ENCODE results near the gene RABL3. TPM values are rescaled to one million over a fixed set of nuclear protein-coding genes. Genes with fewer than 3 reads are reported as not detected.

The RABL3 gene
- polyA plus RNA-seq, 1 of the 3 experiments (the other 2 are of a cell fraction): 2.2 TPM

DNA sequence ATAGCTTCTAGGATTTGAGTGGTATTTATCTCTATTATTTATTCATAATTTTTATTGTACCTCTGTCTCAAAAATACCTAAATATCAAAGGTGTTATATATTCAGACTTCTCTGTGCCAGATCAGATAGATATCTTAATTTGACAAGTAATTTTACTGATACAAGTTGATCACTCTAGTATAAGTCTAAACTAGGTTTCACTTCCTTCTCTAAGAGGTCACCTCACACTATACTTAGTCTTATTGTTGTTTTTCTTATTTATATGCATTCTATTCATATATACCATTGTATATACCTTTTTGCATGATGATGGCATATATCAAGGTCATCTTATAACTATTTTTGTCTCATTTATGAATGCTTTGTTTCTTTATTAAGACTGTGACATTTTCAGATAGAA, 33.9 kb downstream of the RABL3 start:
- ChIA-PET CTCF (no interaction called here), POLR2A (no interaction called here)
- TF ChIP-seq, protein P1, sequence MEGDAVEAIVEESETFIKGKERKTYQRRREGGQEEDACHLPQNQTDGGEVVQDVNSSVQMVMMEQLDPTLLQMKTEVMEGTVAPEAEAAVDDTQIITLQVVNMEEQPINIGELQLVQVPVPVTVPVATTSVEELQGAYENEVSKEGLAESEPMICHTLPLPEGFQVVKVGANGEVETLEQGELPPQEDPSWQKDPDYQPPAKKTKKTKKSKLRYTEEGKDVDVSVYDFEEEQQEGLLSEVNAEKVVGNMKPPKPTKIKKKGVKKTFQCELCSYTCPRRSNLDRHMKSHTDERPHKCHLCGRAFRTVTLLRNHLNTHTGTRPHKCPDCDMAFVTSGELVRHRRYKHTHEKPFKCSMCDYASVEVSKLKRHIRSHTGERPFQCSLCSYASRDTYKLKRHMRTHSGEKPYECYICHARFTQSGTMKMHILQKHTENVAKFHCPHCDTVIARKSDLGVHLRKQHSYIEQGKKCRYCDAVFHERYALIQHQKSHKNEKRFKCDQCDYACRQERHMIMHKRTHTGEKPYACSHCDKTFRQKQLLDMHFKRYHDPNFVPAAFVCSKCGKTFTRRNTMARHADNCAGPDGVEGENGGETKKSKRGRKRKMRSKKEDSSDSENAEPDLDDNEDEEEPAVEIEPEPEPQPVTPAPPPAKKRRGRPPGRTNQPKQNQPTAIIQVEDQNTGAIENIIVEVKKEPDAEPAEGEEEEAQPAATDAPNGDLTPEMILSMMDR (IDR thresholded peaks at IDR 0.05): no peak
- no peak for TF ChIP-seq FOXJ3 (CRISPR knock-in tag; IDR thresholded peaks at IDR 0.05)
- TF ChIP-seq MXI1 (IDR thresholded peaks at IDR 0.05; ENCODE audit: low read depth, low read length): no peak
- Histone ChIP-seq H3K27ac (ENCODE audit: low read depth in 2 of 2, low read length in 1 of 2) (no peak overlapping the region), H3K9me2 (no peaks in the 10 kb centered on the region), H3K9ac (no peak overlapping the region), H3K27me3 (ENCODE audit: insufficient read depth) (no peaks in the 10 kb centered on the region), H2AFZ (ENCODE audit: low read depth) (no peak overlapping the region), H3K4me3 (ENCODE audit: low read depth in 2 of 2, low read length in 1 of 2) (no peak overlapping the region), H4K20me1 (ENCODE audit: insufficient read depth) (no peaks in the 10 kb centered on the region), H3K4me2 (no peak overlapping the region), H3K79me2 (ENCODE audit: insufficient read depth) (no peaks in the 10 kb centered on the region), H3K4me1 (ENCODE audit: control insufficient read depth in 1 of 2, insufficient read depth in 2 of 2, low read depth in 1 of 2, low read length in 1 of 2) (no peaks in the 10 kb centered on the region), H3K36me3 (replicated peaks in 1 of 2; ENCODE audit: control insufficient read depth in 1 of 2, insufficient read depth in 2 of 2, low read length in 1 of 2) (peaks cover 17 to 18% of the 10 kb centered on the region in 2 experiments), H3F3A (replicated peaks; ENCODE audit: insufficient read depth) (no peaks in the 10 kb centered on the region), H3K9me3 (0 out of 2 replicates have a peak, but pooled peaks cover 4% of the 10 kb centered on the region)
- no peak for DNase-seq

DNA sequence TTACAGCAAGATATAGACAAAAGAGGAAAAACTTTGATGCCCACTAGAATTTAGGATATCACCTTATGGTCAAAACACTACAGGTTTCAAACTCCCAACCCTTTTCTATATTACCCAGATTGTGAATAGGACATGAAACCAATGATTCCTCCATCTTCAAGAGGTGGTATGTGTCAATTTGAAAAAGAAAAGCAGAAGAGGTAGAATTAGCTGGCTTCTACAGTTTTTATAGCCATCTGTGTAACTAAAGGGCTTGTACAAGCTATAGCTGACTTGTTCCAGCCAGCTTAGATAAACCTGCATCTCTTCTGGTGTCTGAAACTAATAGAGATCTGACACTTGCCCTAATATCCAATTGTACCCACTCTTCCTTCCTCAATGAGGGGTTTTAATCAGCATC, 35.4 kb downstream of the RABL3 start:
- no peaks in the 10 kb centered on the region for H3K4me1 ChIP-seq (ENCODE audit: control insufficient read depth in 1 of 2, insufficient read depth in 2 of 2, low read depth in 1 of 2, low read length in 1 of 2)
- H3K36me3 ChIP-seq (replicated peaks in 1 of 2; ENCODE audit: control insufficient read depth in 1 of 2, insufficient read depth in 2 of 2, low read length in 1 of 2): peaks cover 17 to 25% of the 10 kb centered on the region in 2 experiments
- H3K9me2 ChIP-seq: no peaks in the 10 kb centered on the region
- H3K9ac ChIP-seq: no peak overlapping the region
- POLR2A ChIA-PET: no interaction called here
- H3K79me2 ChIP-seq (ENCODE audit: insufficient read depth): no peaks in the 10 kb centered on the region; the same call in 1 of the 2 replicates
- no peaks in the 10 kb centered on the region for H3F3A ChIP-seq (replicated peaks; ENCODE audit: insufficient read depth)
- no peak for TF ChIP-seq RFX5 (IDR thresholded peaks at IDR 0.05; ENCODE audit: low read length)
- TF ChIP-seq TAF1 (IDR thresholded peaks at IDR 0.05; ENCODE audit: borderline replicate concordance, low read depth, low read length): no peak
- no peak for TF ChIP-seq GABPA (IDR thresholded peaks at IDR 0.05; ENCODE audit: low read depth)
- no peak for TF ChIP-seq FOXM1 (IDR thresholded peaks at IDR 0.05; ENCODE audit: low read depth)
- TF ChIP-seq, protein P2, sequence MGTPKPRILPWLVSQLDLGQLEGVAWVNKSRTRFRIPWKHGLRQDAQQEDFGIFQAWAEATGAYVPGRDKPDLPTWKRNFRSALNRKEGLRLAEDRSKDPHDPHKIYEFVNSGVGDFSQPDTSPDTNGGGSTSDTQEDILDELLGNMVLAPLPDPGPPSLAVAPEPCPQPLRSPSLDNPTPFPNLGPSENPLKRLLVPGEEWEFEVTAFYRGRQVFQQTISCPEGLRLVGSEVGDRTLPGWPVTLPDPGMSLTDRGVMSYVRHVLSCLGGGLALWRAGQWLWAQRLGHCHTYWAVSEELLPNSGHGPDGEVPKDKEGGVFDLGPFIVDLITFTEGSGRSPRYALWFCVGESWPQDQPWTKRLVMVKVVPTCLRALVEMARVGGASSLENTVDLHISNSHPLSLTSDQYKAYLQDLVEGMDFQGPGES (IDR thresholded peaks at IDR 0.05; ENCODE audit: low read depth, low read length): no peak
- no peak for TF ChIP-seq SMC3 (IDR thresholded peaks at IDR 0.05; ENCODE audit: low read depth, low read length)
- TF ChIP-seq, protein P3, sequence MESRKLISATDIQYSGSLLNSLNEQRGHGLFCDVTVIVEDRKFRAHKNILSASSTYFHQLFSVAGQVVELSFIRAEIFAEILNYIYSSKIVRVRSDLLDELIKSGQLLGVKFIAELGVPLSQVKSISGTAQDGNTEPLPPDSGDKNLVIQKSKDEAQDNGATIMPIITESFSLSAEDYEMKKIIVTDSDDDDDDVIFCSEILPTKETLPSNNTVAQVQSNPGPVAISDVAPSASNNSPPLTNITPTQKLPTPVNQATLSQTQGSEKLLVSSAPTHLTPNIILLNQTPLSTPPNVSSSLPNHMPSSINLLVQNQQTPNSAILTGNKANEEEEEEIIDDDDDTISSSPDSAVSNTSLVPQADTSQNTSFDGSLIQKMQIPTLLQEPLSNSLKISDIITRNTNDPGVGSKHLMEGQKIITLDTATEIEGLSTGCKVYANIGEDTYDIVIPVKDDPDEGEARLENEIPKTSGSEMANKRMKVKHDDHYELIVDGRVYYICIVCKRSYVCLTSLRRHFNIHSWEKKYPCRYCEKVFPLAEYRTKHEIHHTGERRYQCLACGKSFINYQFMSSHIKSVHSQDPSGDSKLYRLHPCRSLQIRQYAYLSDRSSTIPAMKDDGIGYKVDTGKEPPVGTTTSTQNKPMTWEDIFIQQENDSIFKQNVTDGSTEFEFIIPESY (IDR thresholded peaks at IDR 0.05; ENCODE audit: borderline replicate concordance, low read depth): no peak
- TF ChIP-seq MEF2A (IDR thresholded peaks at IDR 0.05; ENCODE audit: borderline replicate concordance, low read depth): no peak
- no peak for TF ChIP-seq FOXJ3 (CRISPR knock-in tag; IDR thresholded peaks at IDR 0.05)
- no peak for TF ChIP-seq YY1 (IDR thresholded peaks at IDR 0.05; ENCODE audit: low read depth)
- TF ChIP-seq RXRA (IDR thresholded peaks at IDR 0.05; ENCODE audit: borderline replicate concordance, low read depth): no peak
- TF ChIP-seq SIN3A (IDR thresholded peaks at IDR 0.05; ENCODE audit: borderline replicate concordance, low read depth, low read length): no peak
- no peak for TF ChIP-seq NFIC (IDR thresholded peaks at IDR 0.05; ENCODE audit: borderline replicate concordance)
- TF ChIP-seq, protein P4, sequence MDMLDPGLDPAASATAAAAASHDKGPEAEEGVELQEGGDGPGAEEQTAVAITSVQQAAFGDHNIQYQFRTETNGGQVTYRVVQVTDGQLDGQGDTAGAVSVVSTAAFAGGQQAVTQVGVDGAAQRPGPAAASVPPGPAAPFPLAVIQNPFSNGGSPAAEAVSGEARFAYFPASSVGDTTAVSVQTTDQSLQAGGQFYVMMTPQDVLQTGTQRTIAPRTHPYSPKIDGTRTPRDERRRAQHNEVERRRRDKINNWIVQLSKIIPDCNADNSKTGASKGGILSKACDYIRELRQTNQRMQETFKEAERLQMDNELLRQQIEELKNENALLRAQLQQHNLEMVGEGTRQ (IDR thresholded peaks at IDR 0.05; ENCODE audit: borderline replicate concordance, low read depth, low read length): no peak
- TF ChIP-seq TCF12 (IDR thresholded peaks at IDR 0.05): no peak
- no peak for TF ChIP-seq NRF1 (IDR thresholded peaks at IDR 0.05; ENCODE audit: low read depth, low read length)
- TF ChIP-seq TEAD4 (IDR thresholded peaks at IDR 0.05; ENCODE audit: borderline replicate concordance, insufficient read depth): no peak
- CTCF ChIA-PET: interaction anchor here (0.7 kb wide), 1 partner anchor 13 kb away, joined by 3 read pairs; no protein-coding TSS in a partner anchor
- H3K4me2 ChIP-seq: no peak overlapping the region
- no peak overlapping the region for H2AFZ ChIP-seq (ENCODE audit: low read depth)
- no peaks in the 10 kb centered on the region for H3K27me3 ChIP-seq (ENCODE audit: insufficient read depth)
- no peaks in the 10 kb centered on the region for H4K20me1 ChIP-seq (ENCODE audit: insufficient read depth)
- no peak overlapping the region for H3K4me3 ChIP-seq (ENCODE audit: low read depth in 2 of 2, low read length in 1 of 2)
- no peak overlapping the region for H3K27ac ChIP-seq (ENCODE audit: low read depth in 2 of 2, low read length in 1 of 2)
- DNase-seq: no peak
- 0 out of 2 replicates have a peak, but pooled peaks cover 6% of the 10 kb centered on the region for H3K9me3 ChIP-seq
